Thyroid gland (tissue), 4 donors: ENCODE results near the gene FNDC10. TPM values are rescaled to one million over a fixed set of nuclear protein-coding genes. Genes with fewer than 3 reads are reported as not detected.
"Not testable (repeated sequence)": the region's sequence is repeated elsewhere in the genome, so short reads cannot be mapped to it uniquely, and the experiment has no call there.

Experiments used
- DNase-seq, 2 donors: peaks; one replicate each; pipeline ENCODE4 v3.0.0-alpha.2; 2019
- H3K27ac ChIP-seq, 3 donors: fragments of 200-600 bp; sonication (generic); 1 replicate in 2 of 3; 2 replicates in 1 of 3; pipeline ENCODE4 v1.5.1; 2016 to 2019; ENCODE audit warnings: mild to moderate bottlenecking in 1 of 3, moderate library complexity in 1 of 3
- H3K27me3 ChIP-seq: fragments of 200-600 bp; sonication (generic); one replicate; pipeline ENCODE4 v1.5.1; 2019
- H3K36me3 ChIP-seq, 2 donors: fragments of 200-600 bp; sonication (generic); one replicate each; pipeline ENCODE4 v1.5.1; 2016 to 2019
- H3K4me1 ChIP-seq, 2 donors: fragments of 200-600 bp; sonication (generic); one replicate each; pipeline ENCODE4 v1.5.1; 2017 to 2019
- H3K4me3 ChIP-seq, 3 donors: fragments of 200-600 bp; sonication (generic); replicated peaks in 1 of 3; 1 replicate in 2 of 3; 2 replicates in 1 of 3; pipeline ENCODE4 v1.5.1; 2016; ENCODE audit warnings: mild to moderate bottlenecking in 1 of 3
- H3K9me3 ChIP-seq: fragments of 200-600 bp; sonication (generic); one replicate; pipeline ENCODE4 v1.5.1; 2017
- CTCF ChIP-seq, 6 experiments: fragments of 200-600 bp in 3 of 6; fragments of 450-650 bp in 3 of 6; sonication (generic) in 3 of 6; IDR thresholded peaks; one replicate each; pipeline ENCODE4 v1.5.1; 2016 to 2019; ENCODE audit warnings: antibody characterized with exemption in 6 of 6, mild to moderate bottlenecking in 2 of 6, inconsistent platforms in 1 of 6, moderate library complexity in 1 of 6
- POLR2A ChIP-seq, 2 donors: fragments of 450-650 bp; IDR thresholded peaks; one replicate each; pipeline ENCODE4 v1.6.1; 2017; ENCODE audit warnings: antibody characterized with exemption in 2 of 2, mild to moderate bottlenecking in 2 of 2, moderate library complexity in 1 of 2
- WGBS, 2 donors: methylation state at CpG; one replicate each; pipeline ENCODE4 v1.1.5; 2017; 5-methylcytosine and 5-hydroxymethylcytosine counted together
- intact Hi-C: fragments of 100-400 bp; cut with DNase I; formaldehyde crosslinking; loops from one replicate; pipeline ENCODE4 v1.15.1; 2023
- total RNA-seq, 4 donors: library from RNA; depleted of rRNA; stranded (reverse); fragments of >200 nt; gene quantifications; one replicate each; pipeline ENCODE4 v1.2.3, GENCODE V29; 2016

FNDC10 gene
- total RNA-seq: 1 to 10 TPM; 1.0 to 9.9 (median 5.3) TPM

- peak within 1 kb of the TSS in 1 of 3 donors; percentile 40 for H3K4me3 ChIP-seq
- no peak for DNase-seq
- H3K27ac ChIP-seq: no peak within 1 kb of the TSS
- no peaks in the 10 kb centered on the region for H3K36me3 ChIP-seq
- no peak for TF ChIP-seq CTCF (IDR thresholded peaks at IDR 0.05)
- no peak for TF ChIP-seq POLR2A (IDR thresholded peaks at IDR 0.05)
- WGBS, 2 donors: 7 to 12% methylated on average over 5 to 15 of the region's 125 CpGs
- no peaks in the 10 kb centered on the region for H3K27me3 ChIP-seq
- no peaks in the 10 kb centered on the region for H3K9me3 ChIP-seq
- peaks cover 10 to 35% of the 10 kb centered on the region in 2 donors for H3K4me1 ChIP-seq
- intact Hi-C loops: no loop called here
Measured at GRCh38 chr1:1599935-1600860, at the start of gene FNDC10. Gene FNDC10, minus strand, starts transcription at chr1:1600135. Its CDS starts 120 bp downstream, at chr1:1600015.

- H3K27me3 ChIP-seq, intact Hi-C loops, H3K4me3 ChIP-seq, DNase-seq, H3K27ac ChIP-seq, H3K9me3 ChIP-seq, H3K4me1 ChIP-seq: not testable (repeated sequence)
- WGBS, 2 donors: 95 to 96% methylated on average over 11 of the region's 11 CpGs
- H3K36me3 ChIP-seq: peaks cover 39 to 60% of the 10 kb centered on the region in 2 donors
Measured at GRCh38 chr1:1648265-1648664, 48.3 kb upstream of the FNDC10 start.

- H3K27ac ChIP-seq, intact Hi-C loops, H3K4me3 ChIP-seq, DNase-seq, H3K27me3 ChIP-seq, H3K9me3 ChIP-seq, H3K4me1 ChIP-seq: not testable (repeated sequence)
- WGBS, 2 donors: 88 to 97% methylated on average over 17 of the region's 17 CpGs
- peaks cover 37 to 54% of the 10 kb centered on the region in 2 donors for H3K36me3 ChIP-seq
Measured at GRCh38 chr1:1647567-1648241, 47.8 kb upstream of the FNDC10 start.

- intact Hi-C loops, H3K27me3 ChIP-seq, DNase-seq, H3K27ac ChIP-seq, H3K9me3 ChIP-seq, H3K4me3 ChIP-seq, H3K4me1 ChIP-seq: not testable (repeated sequence)
- 75 to 84% methylated on average over 5 of the region's 5 CpGs for WGBS, 2 donors
- peaks cover 28 to 40% of the 10 kb centered on the region in 2 donors for H3K36me3 ChIP-seq
Measured at GRCh38 chr1:1646326-1646725, 46.4 kb upstream of the FNDC10 start.

GRCh38 chr1:1640711-1641461 lies 41.0 kb upstream of the FNDC10 start:
- peaks cover 13 to 26% of the 10 kb centered on the region in 2 donors for H3K36me3 ChIP-seq

GRCh38 chr1:1640081-1640480 lies 40.1 kb upstream of the FNDC10 start:
- H3K27me3 ChIP-seq, intact Hi-C loops, H3K27ac ChIP-seq, H3K9me3 ChIP-seq, H3K4me1 ChIP-seq, DNase-seq, H3K4me3 ChIP-seq: not testable (repeated sequence)
- peaks cover 13 to 26% of the 10 kb centered on the region in 2 donors for H3K36me3 ChIP-seq
- 84 to 94% methylated on average over 8 to 14 of the region's 25 CpGs for WGBS, 2 donors

More at GRCh38 chr1:1640711-1641461, 41.0 kb upstream of the FNDC10 start:
- H3K4me1 ChIP-seq, H3K9me3 ChIP-seq, H3K4me3 ChIP-seq, DNase-seq, H3K27ac ChIP-seq, intact Hi-C loops, H3K27me3 ChIP-seq: not testable (repeated sequence)
- WGBS, 2 donors: 94 to 95% methylated on average over 17 to 27 of the region's 38 CpGs

- H3K36me3 ChIP-seq: peaks cover 13 to 26% of the 10 kb centered on the region in 2 donors
- H3K27me3 ChIP-seq, DNase-seq, intact Hi-C loops, H3K27ac ChIP-seq, H3K4me3 ChIP-seq, H3K9me3 ChIP-seq, H3K4me1 ChIP-seq: not testable (repeated sequence)
- 90 to 97% methylated on average over 2 to 13 of the region's 16 CpGs for WGBS, 2 donors
Measured at GRCh38 chr1:1639368-1639767, 39.4 kb upstream of the FNDC10 start.

GRCh38 chr1:1638528-1638927 lies 38.6 kb upstream of the FNDC10 start:
- intact Hi-C loops, H3K27me3 ChIP-seq, DNase-seq, H3K9me3 ChIP-seq, H3K4me1 ChIP-seq, H3K27ac ChIP-seq, H3K4me3 ChIP-seq: not testable (repeated sequence)
- H3K36me3 ChIP-seq: peaks cover 13 to 26% of the 10 kb centered on the region in 2 donors
- 91 to 94% methylated on average over 7 to 9 of the region's 13 CpGs for WGBS, 2 donors

- H3K4me3 ChIP-seq, H3K4me1 ChIP-seq, H3K9me3 ChIP-seq, H3K27ac ChIP-seq, H3K27me3 ChIP-seq, intact Hi-C loops, DNase-seq: not testable (repeated sequence)
- 87 to 91% methylated on average over 6 to 14 of the region's 14 CpGs for WGBS, 2 donors
- H3K36me3 ChIP-seq: peaks cover 13 to 26% of the 10 kb centered on the region in 2 donors
Measured at GRCh38 chr1:1637479-1637875, 37.5 kb upstream of the FNDC10 start.

GRCh38 chr1:1636621-1637478 lies 36.9 kb upstream of the FNDC10 start:
- intact Hi-C loops, DNase-seq: not testable (repeated sequence)
- 93 to 95% methylated on average over 22 to 24 of the region's 37 CpGs for WGBS, 2 donors

More at GRCh38 chr1:1636621-1637478, 36.9 kb upstream of the FNDC10 start:
- H3K36me3 ChIP-seq: peaks cover 13 to 26% of the 10 kb centered on the region in 2 donors
- H3K4me3 ChIP-seq, H3K4me1 ChIP-seq, H3K27me3 ChIP-seq, H3K9me3 ChIP-seq, H3K27ac ChIP-seq: not testable (repeated sequence)
